ENCODE data around the gene ERN2.

The ERN2 gene

DNA sequence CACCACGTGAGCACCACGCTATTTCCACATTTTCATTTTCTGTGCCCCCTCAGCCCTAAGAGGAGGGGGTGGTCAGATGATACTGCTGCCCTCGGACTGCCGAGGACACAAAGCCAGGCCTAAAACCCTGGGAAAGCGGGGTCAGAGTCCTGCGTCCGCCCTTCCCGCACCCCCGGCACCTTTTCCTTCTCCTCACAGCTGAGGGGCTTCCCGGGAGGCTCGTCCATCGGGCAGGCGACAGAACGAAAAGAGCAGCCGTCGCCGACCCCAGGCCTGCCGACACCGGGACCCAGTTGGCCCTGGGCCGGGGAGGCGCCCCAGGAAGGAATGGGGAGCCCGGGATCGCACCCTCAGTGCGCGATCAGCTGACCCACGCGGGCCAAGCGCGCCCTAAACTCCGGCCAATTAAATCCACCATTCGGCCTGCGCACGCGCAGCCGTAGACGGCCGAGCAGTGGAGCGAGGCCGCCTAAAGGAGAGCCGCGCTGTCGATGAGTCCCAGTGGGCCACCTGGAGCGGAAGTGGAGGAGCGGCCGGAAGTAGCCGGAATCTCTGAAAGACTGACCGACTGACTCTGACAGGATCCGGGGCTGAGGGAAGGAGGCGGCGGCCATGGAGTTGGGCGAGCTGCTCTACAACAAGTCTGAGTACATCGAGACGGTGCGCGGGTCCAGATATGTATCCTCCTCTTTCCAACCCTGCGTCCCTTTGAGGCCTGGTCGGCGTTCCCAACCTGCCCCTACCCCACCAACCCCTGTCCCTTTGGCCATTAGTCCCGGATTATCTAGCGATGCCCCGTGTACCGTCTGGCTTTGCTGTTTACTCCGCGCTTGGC lies 71.9 kb downstream of the ERN2 start, which contains the start of the genes DCTN5 and PALB2:
TSS of gene DCTN5 (plus strand) at position 536 of the 835 bp plus-strand sequence. CDS start at position 613, 77 bp downstream.
TSS of gene PALB2 (minus strand) at position 380 of the 835 bp plus-strand sequence. CDS start at position 227, 153 bp downstream.
- peak; percentile 66 to 74 for DNase-seq (ENCODE audit: low read depth in 1 of 2, low spot score in 1 of 2)

DNA sequence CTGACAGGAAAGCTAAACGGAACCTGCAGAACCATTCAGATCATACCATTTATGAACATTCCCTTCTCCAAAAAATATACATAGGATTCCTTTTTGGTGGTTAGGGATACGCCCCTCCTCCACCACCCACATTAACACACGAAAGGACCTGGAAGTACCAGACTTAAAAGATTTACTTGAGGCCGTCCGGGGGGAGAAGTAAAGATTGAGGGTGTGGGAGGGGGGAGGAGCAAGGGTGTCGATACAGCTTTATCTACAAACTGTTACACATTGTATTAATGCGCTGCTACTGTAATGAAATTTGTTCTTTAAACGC lies 72.4 kb downstream of the ERN2 start:
- DNase-seq (ENCODE audit: low read depth in 1 of 2, low spot score in 1 of 2): no peak
